ENCODE results near the gene TNFRSF13B. TPM values are rescaled to one million over a fixed set of nuclear protein-coding genes. Genes with fewer than 3 reads are reported as not detected.
"Not testable (repeated sequence)": the region's sequence is repeated elsewhere in the genome, so short reads cannot be mapped to it uniquely, and the experiment has no call there.

TNFRSF13B gene
- total RNA-seq, 5 donors from 2014 or later (not counting 1 experiment from before 2014, with no cell fraction given) = 0.60 to 7.2 (median 5.0) TPM; not detected in 1

DNA sequence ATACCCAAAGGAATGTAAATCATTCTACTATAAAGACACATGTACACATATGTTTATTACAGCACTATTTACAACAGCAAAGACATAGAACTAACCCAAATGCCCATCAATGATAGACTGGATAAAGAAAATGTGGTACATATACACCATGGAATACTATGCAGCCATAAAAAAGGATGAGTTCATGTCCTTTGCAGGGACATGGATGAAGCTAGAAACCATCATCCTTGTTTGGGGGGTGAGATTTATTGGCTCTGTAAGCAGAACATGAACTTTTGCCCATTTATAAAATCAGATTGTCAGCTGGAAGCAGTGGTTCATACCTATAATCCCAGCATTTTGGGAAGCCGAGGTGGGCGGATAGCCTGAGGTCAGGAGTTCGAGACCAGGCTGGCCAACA lies 68.8 kb downstream of the TNFRSF13B start:
- POLR2A ChIA-PET; ATAC-seq (replicated peaks in 1 of 4); H3K4me3 Mint-ChIP-seq; H3K27ac Mint-ChIP-seq; H3K9me3 ChIP-seq; H3K36me3 ChIP-seq (ENCODE audit: control insufficient read depth in 2 of 2, extremely low read depth in 1 of 2, insufficient read depth in 1 of 2, low read length in 1 of 2); H3K27ac ChIP-seq (ENCODE audit: low read length); H3K36me3 Mint-ChIP-seq; H3K4me3 ChIP-seq (ENCODE audit: control insufficient read depth in 1 of 2, extremely low read depth in 1 of 2, low read length in 1 of 2); CTCF ChIA-PET; H3K9me3 Mint-ChIP-seq; DNase-seq; H3K27me3 ChIP-seq (replicated peaks in 1 of 2; ENCODE audit: control insufficient read depth in 2 of 2, extremely low read depth in 1 of 2, insufficient read depth in 2 of 2, low read length in 1 of 2): not testable (repeated sequence)
- WGBS (ENCODE audit: insufficient coverage) = 100% methylated on average over 1 of the region's 3 CpGs
- Mint-ChIP-seq H3K4me1 (peaks cover 9 to 19% (median 12%) of the 10 kb centered on the region in 3 donors), H3K27me3 (peaks cover 22 to 40% of the 10 kb centered on the region in 2 donors)
- peaks cover 0 to 11% of the 10 kb centered on the region in 2 experiments for H3K4me1 ChIP-seq (ENCODE audit: control insufficient read depth in 1 of 2, extremely low read depth in 1 of 2, insufficient read depth in 2 of 2, low read length in 2 of 2)

DNA sequence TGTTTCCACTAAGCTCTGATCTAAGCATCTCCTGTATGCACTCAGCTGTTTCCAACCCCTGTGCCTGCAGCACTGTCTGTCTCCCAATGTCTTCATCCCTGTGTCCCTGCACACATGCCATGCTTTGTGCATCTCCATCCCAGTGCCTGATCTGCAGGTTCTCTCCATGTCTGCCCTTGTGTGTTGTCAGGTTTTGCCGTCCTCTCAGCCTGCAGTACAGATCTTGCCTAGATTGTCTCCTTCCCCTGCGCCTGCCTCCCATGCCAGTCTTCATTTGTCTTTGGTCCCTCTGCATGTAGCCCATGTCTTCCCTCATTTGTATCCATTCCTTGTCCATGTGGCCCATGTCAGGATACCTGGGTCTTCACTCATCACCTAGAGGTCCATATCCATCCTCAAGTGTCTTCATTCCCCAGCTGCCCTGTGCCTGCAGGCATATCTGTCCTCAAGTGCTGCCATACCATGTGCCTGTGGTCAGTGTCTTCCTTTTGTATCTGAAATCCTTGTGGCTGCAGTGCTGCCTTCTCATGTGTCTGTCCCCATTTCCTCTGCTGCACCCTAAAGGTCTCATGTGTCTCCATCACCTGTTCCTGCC lies 71.5 kb downstream of the TNFRSF13B start:
- ATAC-seq (replicated peaks in 1 of 4) = no peak
- Histone ChIP-seq H3K4me1 (ENCODE audit: control insufficient read depth in 1 of 2, extremely low read depth in 1 of 2, insufficient read depth in 2 of 2, low read length in 2 of 2) (no peaks in the 10 kb centered on the region), H3K27ac (ENCODE audit: low read length) (no peak overlapping the region), H3K36me3 (ENCODE audit: control insufficient read depth in 2 of 2, extremely low read depth in 1 of 2, insufficient read depth in 1 of 2, low read length in 1 of 2) (no peaks in the 10 kb centered on the region), H3K9me3 (no peaks in the 10 kb centered on the region), H3K4me3 (ENCODE audit: control insufficient read depth in 1 of 2, extremely low read depth in 1 of 2, low read length in 1 of 2) (no peak overlapping the region), H3K27me3 (replicated peaks in 1 of 2; ENCODE audit: control insufficient read depth in 2 of 2, extremely low read depth in 1 of 2, insufficient read depth in 2 of 2, low read length in 1 of 2) (peaks cover 0 to 6% of the 10 kb centered on the region in 2 experiments)
- CTCF ChIA-PET = no interaction called here
- POLR2A ChIA-PET = no interaction called here
- no peaks in the 10 kb centered on the region for H3K9me3 Mint-ChIP-seq
- no peak overlapping the region for H3K27ac Mint-ChIP-seq
- no peaks in the 10 kb centered on the region for H3K36me3 Mint-ChIP-seq
- peaks cover 0 to 3% (median 0%) of the 10 kb centered on the region in 3 donors for H3K4me1 Mint-ChIP-seq
- H3K4me3 Mint-ChIP-seq = no peak overlapping the region
- DNase-seq = no peak
- WGBS (ENCODE audit: insufficient coverage) = 96% methylated on average over 2 of the region's 2 CpGs
- peaks cover 22 to 38% of the 10 kb centered on the region in 2 donors for H3K27me3 Mint-ChIP-seq

DNA sequence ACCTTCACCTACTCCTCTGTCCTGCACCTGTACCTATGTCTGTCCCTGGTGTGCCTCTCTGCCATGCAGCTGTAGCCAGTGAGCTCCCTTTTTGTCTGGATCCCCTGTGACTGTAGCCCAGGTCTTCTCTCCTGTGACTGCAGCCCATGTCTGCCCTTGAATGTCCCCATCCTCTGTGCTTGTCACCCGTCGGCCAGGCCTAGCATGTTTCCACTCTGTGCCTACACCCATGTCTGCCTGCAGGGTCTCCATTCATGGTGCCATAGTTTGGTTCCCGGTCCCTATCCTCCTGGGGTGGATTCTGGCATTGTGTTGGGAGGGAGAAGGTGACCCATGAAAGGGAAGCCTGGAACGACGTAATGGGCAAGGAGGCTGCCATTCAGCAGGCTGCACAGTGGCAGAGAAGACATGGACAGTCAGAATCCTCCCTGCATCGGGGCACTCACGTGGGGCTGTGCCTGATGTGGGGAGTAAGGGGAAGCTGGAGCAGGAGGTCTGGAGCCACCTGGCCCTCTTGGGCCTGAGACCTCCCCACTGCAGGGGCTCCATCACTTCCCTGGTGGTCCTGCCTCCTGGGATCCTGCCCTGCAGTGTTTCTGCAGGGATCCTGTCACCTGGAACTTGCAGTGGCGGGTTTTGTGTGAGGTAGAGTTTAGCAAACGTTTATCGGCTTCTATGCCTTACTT lies 74.6 kb downstream of the TNFRSF13B start:
- H3K4me1 ChIP-seq (ENCODE audit: control insufficient read depth in 1 of 2, extremely low read depth in 1 of 2, insufficient read depth in 2 of 2, low read length in 2 of 2); H3K36me3 Mint-ChIP-seq; DNase-seq; H3K27me3 ChIP-seq (replicated peaks in 1 of 2; ENCODE audit: control insufficient read depth in 2 of 2, extremely low read depth in 1 of 2, insufficient read depth in 2 of 2, low read length in 1 of 2); H3K36me3 ChIP-seq (ENCODE audit: control insufficient read depth in 2 of 2, extremely low read depth in 1 of 2, insufficient read depth in 1 of 2, low read length in 1 of 2); H3K4me3 Mint-ChIP-seq; H3K27ac Mint-ChIP-seq; POLR2A ChIA-PET; H3K27ac ChIP-seq (ENCODE audit: low read length); H3K4me3 ChIP-seq (ENCODE audit: control insufficient read depth in 1 of 2, extremely low read depth in 1 of 2, low read length in 1 of 2); ATAC-seq (replicated peaks in 1 of 4); CTCF ChIA-PET; H3K9me3 Mint-ChIP-seq; H3K9me3 ChIP-seq; H3K4me1 Mint-ChIP-seq: not testable (repeated sequence)
- peaks cover 16 to 20% of the 10 kb centered on the region in 2 donors for H3K27me3 Mint-ChIP-seq
- WGBS (ENCODE audit: insufficient coverage) = 93% methylated on average over 2 of the region's 10 CpGs

DNA sequence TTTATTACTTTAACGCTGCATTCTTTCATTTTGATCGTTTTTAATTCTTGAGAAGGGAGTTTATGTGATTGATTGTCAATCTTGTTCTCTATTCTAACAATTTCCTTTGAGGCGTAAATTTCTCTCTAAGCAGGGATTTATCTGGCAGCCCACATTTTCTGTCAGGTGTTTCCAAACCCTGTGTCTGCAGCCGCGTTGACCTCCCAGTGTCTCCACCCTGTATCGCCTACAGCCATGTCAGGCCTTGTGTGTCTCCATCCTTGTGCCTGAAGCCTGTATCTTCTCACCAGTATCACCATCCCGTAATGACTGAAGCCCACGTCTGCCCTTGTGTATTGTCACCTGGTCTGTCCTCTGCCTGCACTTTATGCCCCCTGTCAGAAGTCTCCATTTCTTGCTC lies 75.7 kb downstream of the TNFRSF13B start:
- H3K4me1 Mint-ChIP-seq; CTCF ChIA-PET; H3K9me3 ChIP-seq; H3K27me3 ChIP-seq (replicated peaks in 1 of 2; ENCODE audit: control insufficient read depth in 2 of 2, extremely low read depth in 1 of 2, insufficient read depth in 2 of 2, low read length in 1 of 2); POLR2A ChIA-PET; H3K4me3 Mint-ChIP-seq; H3K36me3 ChIP-seq (ENCODE audit: control insufficient read depth in 2 of 2, extremely low read depth in 1 of 2, insufficient read depth in 1 of 2, low read length in 1 of 2); DNase-seq; H3K4me3 ChIP-seq (ENCODE audit: control insufficient read depth in 1 of 2, extremely low read depth in 1 of 2, low read length in 1 of 2); H3K36me3 Mint-ChIP-seq; H3K9me3 Mint-ChIP-seq; H3K4me1 ChIP-seq (ENCODE audit: control insufficient read depth in 1 of 2, extremely low read depth in 1 of 2, insufficient read depth in 2 of 2, low read length in 2 of 2); ATAC-seq (replicated peaks in 1 of 4); H3K27ac ChIP-seq (ENCODE audit: low read length); H3K27ac Mint-ChIP-seq: not testable (repeated sequence)
- peaks cover 10 to 11% of the 10 kb centered on the region in 2 donors for H3K27me3 Mint-ChIP-seq
- WGBS (ENCODE audit: insufficient coverage) = 83% methylated on average over 6 of the region's 8 CpGs

DNA sequence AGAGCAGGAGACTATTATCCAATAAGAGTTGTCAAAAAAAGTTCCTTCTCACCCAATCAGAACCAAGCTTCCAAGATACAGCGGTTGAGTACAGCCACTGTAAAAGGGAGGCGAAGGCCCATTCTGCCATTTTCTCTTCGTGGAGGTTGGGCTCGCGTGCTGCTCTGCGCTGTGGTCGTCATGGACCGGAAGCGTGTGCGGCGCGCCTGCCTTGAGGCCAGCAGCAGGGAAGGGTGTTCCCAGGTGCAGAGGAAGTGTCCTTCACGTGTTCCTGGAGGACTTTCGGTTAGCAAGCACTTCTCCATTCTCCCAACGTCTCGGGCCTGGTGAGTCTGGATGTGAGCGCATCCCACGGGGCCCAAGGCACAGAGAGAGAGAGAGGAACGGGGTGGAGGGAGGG lies 78.4 kb downstream of the TNFRSF13B start:
- H3K36me3 ChIP-seq (ENCODE audit: control insufficient read depth in 2 of 2, extremely low read depth in 1 of 2, insufficient read depth in 1 of 2, low read length in 1 of 2); H3K36me3 Mint-ChIP-seq; ATAC-seq (replicated peaks in 1 of 4); H3K9me3 ChIP-seq; H3K27ac ChIP-seq (ENCODE audit: low read length); CTCF ChIA-PET; H3K27ac Mint-ChIP-seq; POLR2A ChIA-PET; H3K27me3 ChIP-seq (replicated peaks in 1 of 2; ENCODE audit: control insufficient read depth in 2 of 2, extremely low read depth in 1 of 2, insufficient read depth in 2 of 2, low read length in 1 of 2); H3K9me3 Mint-ChIP-seq; H3K4me1 Mint-ChIP-seq; H3K4me1 ChIP-seq (ENCODE audit: control insufficient read depth in 1 of 2, extremely low read depth in 1 of 2, insufficient read depth in 2 of 2, low read length in 2 of 2); DNase-seq; H3K4me3 Mint-ChIP-seq; H3K4me3 ChIP-seq (ENCODE audit: control insufficient read depth in 1 of 2, extremely low read depth in 1 of 2, low read length in 1 of 2); H3K27me3 Mint-ChIP-seq: not testable (repeated sequence)
- WGBS (ENCODE audit: insufficient coverage) = 87% methylated on average over 13 of the region's 19 CpGs

DNA sequence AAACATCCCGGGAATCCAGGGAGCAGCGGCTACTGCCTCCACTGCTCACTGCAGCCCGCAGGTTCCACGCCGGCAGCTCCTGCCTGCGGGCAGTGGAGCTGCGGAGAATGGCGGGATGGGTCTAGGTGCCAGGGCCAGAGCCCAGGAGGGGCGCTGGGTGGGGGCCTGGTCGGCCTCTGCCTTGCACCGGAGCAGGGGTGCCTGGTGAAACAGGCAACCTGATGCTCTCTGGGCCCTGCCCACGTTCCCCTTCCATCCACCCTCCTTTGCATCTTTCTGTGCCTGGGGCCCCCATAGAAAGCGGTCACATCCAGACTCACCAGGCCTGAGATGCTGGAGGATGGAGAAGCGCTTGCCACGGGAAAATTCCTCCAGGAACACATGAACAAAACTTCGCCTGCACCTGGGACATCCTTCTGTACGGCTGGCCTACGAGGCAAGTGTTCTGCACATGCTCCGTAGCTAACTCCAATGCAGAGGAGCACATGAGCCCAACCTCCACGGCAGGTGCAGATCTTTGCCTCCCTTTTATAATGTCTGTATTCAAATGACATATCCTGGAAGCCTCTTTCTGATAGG lies 79.0 kb downstream of the TNFRSF13B start:
- H3K27me3 ChIP-seq (replicated peaks in 1 of 2; ENCODE audit: control insufficient read depth in 2 of 2, extremely low read depth in 1 of 2, insufficient read depth in 2 of 2, low read length in 1 of 2); ATAC-seq (replicated peaks in 1 of 4); H3K36me3 Mint-ChIP-seq; CTCF ChIA-PET; POLR2A ChIA-PET; H3K4me3 ChIP-seq (ENCODE audit: control insufficient read depth in 1 of 2, extremely low read depth in 1 of 2, low read length in 1 of 2); DNase-seq; H3K9me3 Mint-ChIP-seq; H3K4me1 ChIP-seq (ENCODE audit: control insufficient read depth in 1 of 2, extremely low read depth in 1 of 2, insufficient read depth in 2 of 2, low read length in 2 of 2); H3K4me3 Mint-ChIP-seq; H3K36me3 ChIP-seq (ENCODE audit: control insufficient read depth in 2 of 2, extremely low read depth in 1 of 2, insufficient read depth in 1 of 2, low read length in 1 of 2); H3K4me1 Mint-ChIP-seq; H3K27ac ChIP-seq (ENCODE audit: low read length); H3K27ac Mint-ChIP-seq; H3K27me3 Mint-ChIP-seq; H3K9me3 ChIP-seq: not testable (repeated sequence)
- WGBS (ENCODE audit: insufficient coverage) = 92% methylated on average over 11 of the region's 20 CpGs
